ENCODE data around the gene OR6Y1.

OR6Y1 gene

GRCh38 chr1:158496374-158496773 is 57.8 kb downstream of the OR6Y1 start:
- no peak for DNase-seq

GRCh38 chr1:158494796-158495195 is 59.4 kb downstream of the OR6Y1 start:
- DNase-seq: no peak
